Measurements from ENCODE around the gene RAPGEF2.
A peak's percentile ranks its signal among the peaks of the same experiment; 100 is the strongest.

The RAPGEF2 gene

GRCh38 chr4:159104694-159105414, 2.0 kb downstream of the RAPGEF2 start:
- H3K27me3 ChIP-seq (ENCODE audit: insufficient read depth, low read depth, severe bottlenecking) = no peaks in the 10 kb centered on the region
- peaks cover 3% of the 10 kb centered on the region; the same call in 1 of the 2 replicates for H3K36me3 ChIP-seq
- H3K27ac ChIP-seq = peak overlapping the region; percentile 84
- H3K4me3 ChIP-seq (ENCODE audit: low read depth, low read length) = peak overlapping the region; percentile 89
- H3K9me3 ChIP-seq (ENCODE audit: severe bottlenecking) = no peaks in the 10 kb centered on the region
- TF ChIP-seq, protein P1, sequence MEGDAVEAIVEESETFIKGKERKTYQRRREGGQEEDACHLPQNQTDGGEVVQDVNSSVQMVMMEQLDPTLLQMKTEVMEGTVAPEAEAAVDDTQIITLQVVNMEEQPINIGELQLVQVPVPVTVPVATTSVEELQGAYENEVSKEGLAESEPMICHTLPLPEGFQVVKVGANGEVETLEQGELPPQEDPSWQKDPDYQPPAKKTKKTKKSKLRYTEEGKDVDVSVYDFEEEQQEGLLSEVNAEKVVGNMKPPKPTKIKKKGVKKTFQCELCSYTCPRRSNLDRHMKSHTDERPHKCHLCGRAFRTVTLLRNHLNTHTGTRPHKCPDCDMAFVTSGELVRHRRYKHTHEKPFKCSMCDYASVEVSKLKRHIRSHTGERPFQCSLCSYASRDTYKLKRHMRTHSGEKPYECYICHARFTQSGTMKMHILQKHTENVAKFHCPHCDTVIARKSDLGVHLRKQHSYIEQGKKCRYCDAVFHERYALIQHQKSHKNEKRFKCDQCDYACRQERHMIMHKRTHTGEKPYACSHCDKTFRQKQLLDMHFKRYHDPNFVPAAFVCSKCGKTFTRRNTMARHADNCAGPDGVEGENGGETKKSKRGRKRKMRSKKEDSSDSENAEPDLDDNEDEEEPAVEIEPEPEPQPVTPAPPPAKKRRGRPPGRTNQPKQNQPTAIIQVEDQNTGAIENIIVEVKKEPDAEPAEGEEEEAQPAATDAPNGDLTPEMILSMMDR (IDR thresholded peaks at IDR 0.05; ENCODE audit: low read depth, low read length) = no peak
- peak; percentile 33 for DNase-seq

GRCh38 chr4:159105761-159106243, 2.9 kb downstream of the RAPGEF2 start:
- Histone ChIP-seq H3K27ac (no peak overlapping the region), H3K4me3 (ENCODE audit: low read depth, low read length) (no peak overlapping the region)

GRCh38 chr4:159106636-159107035, 3.8 kb downstream of the RAPGEF2 start:
- DNase-seq = no peak
- Histone ChIP-seq H3K4me3 (ENCODE audit: low read depth, low read length) (no peak overlapping the region), H3K36me3 (peaks cover 3% of the 10 kb centered on the region; the same call in 1 of the 2 replicates), H3K9me3 (ENCODE audit: severe bottlenecking) (no peaks in the 10 kb centered on the region), H3K27ac (no peak overlapping the region), H3K27me3 (ENCODE audit: insufficient read depth, low read depth, severe bottlenecking) (no peaks in the 10 kb centered on the region)
- TF ChIP-seq, protein P1 (IDR thresholded peaks at IDR 0.05; ENCODE audit: low read depth, low read length) = no peak

More at GRCh38 chr4:159105761-159106243, 2.9 kb downstream of the RAPGEF2 start:
- Histone ChIP-seq H3K9me3 (ENCODE audit: severe bottlenecking) (no peaks in the 10 kb centered on the region), H3K27me3 (ENCODE audit: insufficient read depth, low read depth, severe bottlenecking) (no peaks in the 10 kb centered on the region), H3K36me3 (peaks cover 3% of the 10 kb centered on the region; the same call in 1 of the 2 replicates)
- no peak for DNase-seq
- TF ChIP-seq, protein P1 (IDR thresholded peaks at IDR 0.05; ENCODE audit: low read depth, low read length) = no peak

GRCh38 chr4:159107203-159107925, 4.5 kb downstream of the RAPGEF2 start:
- Histone ChIP-seq H3K27ac (no peak overlapping the region), H3K36me3 (peaks cover 3% of the 10 kb centered on the region; the same call in 1 of the 2 replicates)

DNA sequence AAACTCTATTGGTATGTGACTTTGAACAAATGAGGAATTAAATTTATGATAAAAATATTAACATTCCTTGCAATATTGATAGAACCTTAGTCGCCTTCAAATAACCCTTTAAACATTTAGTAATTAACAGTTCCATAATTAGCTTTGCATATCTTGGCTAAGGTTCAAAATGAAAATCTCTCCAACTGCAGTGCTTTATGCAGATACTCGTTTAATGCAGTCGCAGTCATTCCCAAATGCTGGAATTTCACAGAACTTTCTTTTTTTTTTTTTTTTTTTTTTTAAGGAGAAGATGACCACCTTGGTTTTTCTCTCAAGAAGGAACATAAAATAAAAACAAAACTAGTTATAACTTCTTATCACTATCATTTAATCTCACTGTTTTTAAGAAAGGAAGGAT, 5.2 kb downstream of the RAPGEF2 start:
- no peaks in the 10 kb centered on the region for H3K9me3 ChIP-seq (ENCODE audit: severe bottlenecking)
- DNase-seq = no peak
- H3K36me3 ChIP-seq = peaks cover 3% of the 10 kb centered on the region; the same call in 1 of the 2 replicates
- no peaks in the 10 kb centered on the region for H3K27me3 ChIP-seq (ENCODE audit: insufficient read depth, low read depth, severe bottlenecking)
- H3K4me3 ChIP-seq (ENCODE audit: low read depth, low read length) = no peak overlapping the region
- no peak overlapping the region for H3K27ac ChIP-seq
- TF ChIP-seq, protein P1 (IDR thresholded peaks at IDR 0.05; ENCODE audit: low read depth, low read length) = no peak

More at GRCh38 chr4:159107203-159107925, 4.5 kb downstream of the RAPGEF2 start:
- H3K9me3 ChIP-seq (ENCODE audit: severe bottlenecking) = no peaks in the 10 kb centered on the region
- TF ChIP-seq, protein P1 (IDR thresholded peaks at IDR 0.05; ENCODE audit: low read depth, low read length) = no peak
- H3K27me3 ChIP-seq (ENCODE audit: insufficient read depth, low read depth, severe bottlenecking) = no peaks in the 10 kb centered on the region
- no peak for DNase-seq
- no peak overlapping the region for H3K4me3 ChIP-seq (ENCODE audit: low read depth, low read length)

All from WERI-Rb-1 (cell line).